NCI-H128 (cell line): ENCODE data around the gene RAI14.
"Not testable (repeated sequence)": the region's sequence is repeated elsewhere in the genome, so short reads cannot be mapped to it uniquely, and the experiment has no call there.

ENCODE experiments used
- DNase-seq: peaks from one replicate; lab custom pipeline; 2025; ENCODE audit not compliant: unreplicated experiment; lab: John Stamatoyannopoulos, UW

RAI14 gene

DNA sequence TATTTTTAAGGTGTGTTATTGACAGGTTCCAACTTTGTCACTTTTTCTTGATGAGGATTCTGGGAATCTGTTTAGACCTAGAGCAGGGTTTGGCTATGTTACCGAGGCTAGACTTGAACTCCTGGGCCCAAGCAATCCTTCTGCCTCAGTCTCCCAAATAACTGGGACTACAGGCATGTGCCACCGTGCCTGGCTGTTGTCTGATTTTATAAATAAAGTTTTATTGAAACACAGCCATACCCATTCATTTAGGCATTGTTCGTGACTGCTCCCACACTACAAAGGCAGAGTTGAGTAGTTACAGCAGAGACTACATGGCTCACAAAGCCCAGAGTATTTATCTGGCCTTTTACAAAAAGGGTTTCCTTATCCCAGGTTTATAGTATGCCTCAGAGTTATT lies 102.4 kb downstream of the RAI14 start:
- DNase-seq: no peak

DNA sequence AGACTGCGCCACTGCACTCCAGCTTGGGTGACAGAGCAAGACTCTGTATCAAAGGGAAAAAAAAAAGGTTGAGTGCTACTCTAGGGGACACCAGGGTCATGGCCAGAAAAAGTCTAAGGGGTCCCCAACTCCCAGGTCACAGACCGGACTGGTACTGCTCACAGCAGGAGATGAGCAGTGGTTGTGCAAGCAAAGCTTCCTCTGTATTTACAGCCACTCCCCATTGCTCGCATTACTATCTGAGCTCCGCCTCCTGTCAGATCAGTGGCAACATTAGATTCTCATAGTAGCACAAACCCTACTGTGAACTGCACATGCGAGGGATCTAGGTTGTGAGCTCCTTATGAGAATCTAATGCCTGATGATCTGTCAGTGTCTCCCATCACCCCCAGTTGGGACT lies 103.1 kb downstream of the RAI14 start:
- DNase-seq: not testable (repeated sequence)

DNA sequence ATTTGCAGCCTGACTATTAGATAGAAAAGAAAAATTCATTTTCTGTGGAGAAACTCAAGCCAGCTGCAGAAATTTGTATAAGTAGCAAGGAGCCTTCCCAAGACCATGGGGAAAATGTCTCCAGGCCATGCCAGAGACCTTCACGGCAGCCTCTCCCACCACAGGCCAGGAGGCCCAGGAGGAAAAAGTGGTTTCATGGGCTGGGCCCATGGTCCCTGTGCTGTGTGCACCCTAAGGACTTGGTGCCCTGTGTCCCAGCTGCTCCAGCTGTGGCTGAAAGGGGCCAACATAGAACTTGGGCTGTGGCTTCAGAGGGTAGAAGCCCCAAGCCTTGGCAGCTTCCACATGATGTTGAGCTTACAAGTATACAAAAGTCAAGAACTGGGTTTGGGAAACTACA lies 109.5 kb downstream of the RAI14 start:
- no peak for DNase-seq

DNA sequence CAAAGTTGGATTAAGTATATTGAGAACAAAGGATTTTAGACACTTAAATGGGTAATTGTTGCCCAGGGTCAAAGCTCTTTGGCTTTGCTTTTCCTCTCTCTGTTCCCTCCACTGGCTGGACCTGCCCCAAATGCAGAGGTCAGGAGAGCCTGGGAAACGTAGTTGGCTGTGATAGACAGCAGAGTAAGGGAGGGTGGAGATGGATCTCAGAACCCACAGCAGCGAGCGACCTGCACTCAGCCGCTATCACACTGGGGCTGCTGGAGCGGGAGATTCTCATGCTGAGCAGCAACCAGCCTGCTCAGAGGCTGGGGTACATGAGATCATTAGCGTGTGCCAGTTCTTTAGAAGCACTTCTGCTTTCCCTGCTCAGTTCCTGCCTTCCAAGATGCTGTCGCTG lies 111.1 kb downstream of the RAI14 start:
- DNase-seq: no peak

- no peak for DNase-seq
These were observed 114.4 kb downstream of the RAI14 start for GRCh38 chr5:34770486-34770885.

DNA sequence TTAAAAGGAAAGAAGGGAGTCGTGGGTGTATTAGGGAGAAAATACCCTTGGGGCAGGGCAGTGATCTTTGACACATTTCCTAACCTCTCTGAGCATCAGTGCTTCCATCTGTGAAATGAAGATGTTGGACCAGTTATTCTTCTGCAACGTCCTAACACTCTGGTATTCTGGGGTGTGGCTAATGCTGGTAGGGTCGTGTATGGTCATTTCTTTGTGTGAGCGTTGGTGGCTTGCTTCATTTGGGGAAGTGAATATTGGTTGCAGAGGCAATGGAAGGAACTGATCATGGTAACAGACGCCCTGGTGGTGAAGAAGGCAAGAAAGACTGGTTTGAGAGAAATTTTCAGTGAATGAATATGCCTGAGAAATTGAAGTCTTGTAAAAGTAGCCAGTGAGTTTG lies 114.9 kb downstream of the RAI14 start:
- DNase-seq: no peak

DNA sequence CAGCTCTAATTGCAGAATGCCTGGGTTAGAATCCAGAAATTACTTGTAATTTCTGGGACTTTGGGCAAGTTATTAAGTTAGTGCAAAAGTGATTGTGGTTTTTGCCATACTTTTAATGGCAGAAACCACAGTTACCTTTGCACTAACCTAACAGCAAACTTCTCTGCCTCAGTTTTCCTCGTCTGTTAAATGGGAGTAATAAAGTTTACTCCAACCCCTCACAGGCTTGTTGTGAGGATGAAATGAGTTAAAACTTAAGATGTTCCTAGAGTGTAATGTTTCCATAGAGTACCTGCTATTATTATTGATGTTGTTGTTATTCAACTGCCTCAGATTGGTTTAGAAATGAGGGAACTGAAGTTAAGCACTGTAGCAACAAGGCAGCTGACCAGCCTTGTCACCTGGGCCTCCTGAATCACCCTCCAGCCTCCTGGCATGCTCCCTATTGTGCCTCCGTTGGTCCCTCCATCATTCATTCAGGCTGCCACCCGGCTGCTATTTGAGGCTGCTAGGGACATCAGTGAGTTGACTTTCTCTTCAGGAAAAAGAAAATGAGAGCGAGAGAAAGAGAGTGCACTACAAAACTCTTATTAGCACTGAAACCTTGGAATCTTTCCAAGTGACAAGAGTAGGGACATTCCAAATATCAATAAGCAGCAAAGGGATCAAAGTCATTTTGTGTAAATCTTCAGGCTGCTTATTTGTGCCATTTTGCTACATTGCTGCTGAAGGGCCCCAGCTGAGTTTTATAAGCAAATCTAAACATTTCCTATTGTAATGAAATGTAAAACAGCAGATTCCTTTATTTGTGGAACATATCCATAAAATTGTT lies 116.4 kb downstream of the RAI14 start:
- no peak for DNase-seq

- no peak for DNase-seq
These were observed 118.0 kb downstream of the RAI14 start for GRCh38 chr5:34774139-34774538.

DNA sequence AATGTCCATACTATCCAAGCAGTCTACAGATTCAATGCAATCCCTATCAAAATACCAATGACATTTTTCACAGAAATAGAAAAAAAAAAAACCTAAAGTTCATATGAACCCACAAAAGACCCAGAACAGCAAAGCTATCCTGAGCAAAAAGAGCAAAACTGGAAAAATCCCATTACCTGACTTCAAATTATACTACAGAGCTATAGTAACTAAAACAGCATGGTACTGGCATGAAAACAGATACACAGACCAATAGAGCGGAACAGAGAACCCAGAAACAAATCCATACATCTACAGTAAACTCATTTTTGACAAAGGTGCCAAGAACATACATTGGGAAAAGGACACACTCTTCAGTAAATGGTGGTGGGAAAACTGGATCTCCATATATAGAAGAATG lies 118.5 kb downstream of the RAI14 start:
- DNase-seq: not testable (repeated sequence)

DNA sequence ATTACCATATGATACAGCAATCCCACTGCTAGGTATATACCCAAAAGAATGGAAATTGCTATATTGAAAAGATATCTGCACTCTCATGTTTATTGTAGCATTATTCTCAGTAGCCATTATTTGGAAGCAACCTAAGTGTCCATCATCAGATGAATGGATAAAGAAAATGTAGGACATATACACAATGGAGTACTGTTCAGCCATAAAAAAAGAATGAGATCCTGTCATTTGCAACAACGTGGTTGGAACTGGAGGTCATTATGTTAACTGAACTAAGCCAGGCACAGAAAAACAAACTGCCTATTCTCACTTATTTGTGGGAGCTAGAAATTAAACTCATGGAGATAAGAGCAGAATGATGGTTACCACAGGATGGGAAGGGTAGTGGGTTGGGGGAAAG lies 119.8 kb downstream of the RAI14 start:
- no peak for DNase-seq

DNA sequence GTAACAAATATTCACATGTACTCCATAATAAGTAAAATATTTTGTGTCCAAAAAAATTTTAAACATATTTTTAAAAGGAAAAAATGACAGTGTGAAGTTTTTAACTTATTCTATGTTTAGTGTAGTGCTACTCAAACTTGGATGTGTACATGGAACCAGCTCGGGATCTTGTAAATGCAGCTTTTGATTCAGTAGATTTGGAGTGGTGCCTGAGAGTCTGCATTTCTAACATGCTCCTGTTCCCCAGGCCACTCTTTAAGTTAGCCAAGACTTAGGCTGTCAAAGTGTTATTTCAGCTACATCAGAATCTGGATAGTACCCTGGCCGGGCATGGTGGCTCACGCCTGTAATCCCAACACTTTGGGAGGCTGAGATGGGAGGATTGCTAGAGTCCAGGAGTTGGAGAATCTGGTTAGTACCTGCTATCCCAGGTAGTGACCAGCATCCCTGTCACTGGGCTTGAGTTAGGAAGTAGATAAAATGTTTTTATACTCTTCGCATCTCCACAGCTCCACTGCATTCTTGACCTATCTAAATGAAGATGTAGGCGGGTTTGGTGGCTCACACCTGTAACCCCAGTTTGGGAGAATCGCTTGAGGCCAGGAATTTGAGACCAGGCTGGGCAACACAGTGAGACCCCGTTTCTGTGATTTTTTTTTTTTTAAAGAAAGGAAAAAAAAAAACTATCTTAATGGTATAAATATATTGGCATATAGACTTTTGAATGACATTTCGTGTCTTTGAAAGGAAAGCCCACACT lies 122.1 kb downstream of the RAI14 start:
- DNase-seq: no peak

- DNase-seq: not testable (repeated sequence)
These were observed 127.8 kb downstream of the RAI14 start for GRCh38 chr5:34783892-34784291.

GRCh38 chr5:34787035-34787434 lies 130.9 kb downstream of the RAI14 start:
- no peak for DNase-seq

- no peak for DNase-seq
These were observed 132.9 kb downstream of the RAI14 start for GRCh38 chr5:34789021-34789531.

GRCh38 chr5:34789639-34790038 lies 133.5 kb downstream of the RAI14 start:
- DNase-seq: no peak

GRCh38 chr5:34790069-34790468 lies 133.9 kb downstream of the RAI14 start:
- no peak for DNase-seq

- DNase-seq: no peak
These were observed 135.7 kb downstream of the RAI14 start for GRCh38 chr5:34791761-34792244.

GRCh38 chr5:34802834-34803563 lies 146.9 kb downstream of the RAI14 start:
- DNase-seq: no peak

- no peak for DNase-seq
These were observed 148.0 kb downstream of the RAI14 start for GRCh38 chr5:34803974-34804732.

GRCh38 chr5:34804913-34805312 lies 148.8 kb downstream of the RAI14 start:
- DNase-seq: no peak

- no peak for DNase-seq
These were observed 150.4 kb downstream of the RAI14 start for GRCh38 chr5:34806532-34806931.
